Left ventricle myocardium superior (tissue), 1 donor: ENCODE measurements around the gene POU4F2. TPM values are rescaled to one million over a fixed set of nuclear protein-coding genes. Genes with fewer than 3 reads are reported as not detected.
"Not testable (repeated sequence)": the region's sequence is repeated elsewhere in the genome, so short reads cannot be mapped to it uniquely, and the experiment has no call there.

Experiments
- ATAC-seq: fragments of 200-7000 bp; cut with Tn5 transposase; one replicate; pipeline ENCODE4 v1.9.1; 2020; ENCODE audit warnings: mild to moderate bottlenecking, moderate library complexity
- DNase-seq: peaks from one replicate; pipeline ENCODE4 v3.0.0-alpha.2; 2020
- intact Hi-C: fragments of 100-400 bp; cut with micrococcal nuclease; formaldehyde crosslinking; loops from one replicate; pipeline ENCODE4 v1.11.0; 2022
- total RNA-seq: library from RNA; stranded (reverse); fragmentation: NEBNext Ultra II Directional; extraction: Animal tissue kit (Norgen Biotek cat#: 25700); gene quantifications from one replicate; pipeline ENCODE4 v1.2.1, GENCODE V29; 2021
- donor health status: DM: no; HTN: yes; CAD: no; lungs with severe emphysema.

POU4F2 gene
- total RNA-seq, 1 donor from 2014 or later, result not detected

- no peak for ATAC-seq
- intact Hi-C loops, result no loop called here
These were observed 10.5 kb downstream of the POU4F2 start for GRCh38 chr4:146649232-146649631.

GRCh38 chr4:146650034-146650433 is 11.3 kb downstream of the POU4F2 start:
- DNase-seq, result no peak
- intact Hi-C loops, result no loop called here
- no peak for ATAC-seq

More at GRCh38 chr4:146649232-146649631, 10.5 kb downstream of the POU4F2 start:
- no peak for DNase-seq

GRCh38 chr4:146654687-146655520 is 16.2 kb downstream of the POU4F2 start:
- intact Hi-C loops, result no loop called here
- DNase-seq (peak; percentile 44), ATAC-seq (peak; percentile 72)

- intact Hi-C loops, result no loop called here
- DNase-seq (no peak), ATAC-seq (no peak)
These were observed 16.8 kb downstream of the POU4F2 start for GRCh38 chr4:146655521-146655856.

- no peak for ATAC-seq
- DNase-seq, result no peak
- intact Hi-C loops, result no loop called here
These were observed 22.7 kb downstream of the POU4F2 start for GRCh38 chr4:146661367-146661766.

- intact Hi-C loops, DNase-seq, ATAC-seq: not testable (repeated sequence)
These were observed 25.2 kb downstream of the POU4F2 start for GRCh38 chr4:146663968-146664311.

GRCh38 chr4:146674829-146675570 is 36.3 kb downstream of the POU4F2 start:
- ATAC-seq, result no peak
- intact Hi-C loops, result no loop called here
- DNase-seq, result no peak

Other genes starting within 250 kb of the POU4F2 start
- 4.5 TPM for gene SLC10A7, start 117.0 kb upstream of the POU4F2 start, total RNA-seq